HG03558 (cell line): Measurements from ENCODE around the gene IGFBP1.
"Not testable (repeated sequence)": the region's sequence is repeated elsewhere in the genome, so short reads cannot be mapped to it uniquely, and the experiment has no call there.

Experiments
- ATAC-seq: cut with Tn5 transposase; IDR thresholded peaks from one replicate; pipeline ENCODE4 v1.9.1; 2021; ENCODE audit warnings: moderate number of reproducible peaks; ENCODE audit not compliant: unreplicated experiment; ENCODE audit errors: extremely low read depth

The IGFBP1 gene

DNA sequence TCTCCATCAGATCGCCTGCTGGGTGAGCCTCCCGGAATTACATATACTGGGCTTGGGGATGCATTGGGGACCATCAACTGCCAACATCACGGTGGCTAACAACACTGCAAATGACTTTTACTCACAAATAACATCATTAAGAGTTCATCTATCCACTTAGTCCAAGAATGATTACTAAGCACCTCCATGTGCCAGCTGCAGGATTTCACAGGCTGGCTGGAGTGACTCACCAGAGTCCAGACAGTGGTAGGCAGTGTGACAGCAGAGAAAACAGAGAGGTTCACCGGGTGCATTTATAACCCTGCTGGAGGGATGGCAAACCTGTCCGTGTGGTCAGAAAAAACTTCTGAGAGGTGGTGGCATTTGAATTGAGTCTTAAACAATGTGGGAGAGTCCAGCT is 36.0 kb downstream of the IGFBP1 start:
- ATAC-seq, result no peak

DNA sequence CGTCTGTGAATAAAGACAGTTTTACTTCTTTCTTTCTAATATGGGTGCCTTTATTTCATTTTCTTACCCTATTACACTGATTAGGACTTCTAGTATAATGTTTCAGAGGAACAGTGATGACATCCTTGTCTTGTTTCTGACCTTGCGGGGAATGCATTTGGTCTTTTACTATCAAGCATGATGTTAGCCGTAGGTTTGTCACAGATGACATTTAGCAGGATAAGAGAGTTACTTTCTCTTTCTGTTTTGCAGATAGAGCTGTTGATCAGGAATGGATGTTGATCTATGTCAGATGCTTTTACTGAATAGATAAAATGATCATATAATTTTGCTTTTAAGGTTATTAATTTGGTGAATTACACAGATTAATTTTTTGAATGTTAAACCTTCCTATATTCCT is 39.4 kb downstream of the IGFBP1 start:
- no peak for ATAC-seq

DNA sequence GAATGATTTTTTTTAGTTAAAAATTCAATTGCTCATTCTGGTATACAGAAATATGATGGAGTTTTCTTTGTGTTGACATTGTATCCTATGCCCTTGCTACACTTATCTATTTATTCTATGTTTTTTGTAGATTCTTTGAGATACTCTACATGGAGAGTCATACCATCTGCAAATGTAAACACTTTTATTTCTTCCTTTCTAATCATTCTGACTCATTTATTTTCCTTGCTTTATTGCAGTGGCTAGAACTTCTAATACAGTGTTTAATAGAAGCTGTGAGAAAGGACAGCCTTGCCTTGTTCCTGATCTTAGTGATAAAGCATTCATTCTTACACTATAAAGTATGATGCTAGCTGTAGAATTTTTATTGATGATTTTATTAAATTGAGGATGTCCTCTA is 42.7 kb downstream of the IGFBP1 start:
- ATAC-seq, result no peak

DNA sequence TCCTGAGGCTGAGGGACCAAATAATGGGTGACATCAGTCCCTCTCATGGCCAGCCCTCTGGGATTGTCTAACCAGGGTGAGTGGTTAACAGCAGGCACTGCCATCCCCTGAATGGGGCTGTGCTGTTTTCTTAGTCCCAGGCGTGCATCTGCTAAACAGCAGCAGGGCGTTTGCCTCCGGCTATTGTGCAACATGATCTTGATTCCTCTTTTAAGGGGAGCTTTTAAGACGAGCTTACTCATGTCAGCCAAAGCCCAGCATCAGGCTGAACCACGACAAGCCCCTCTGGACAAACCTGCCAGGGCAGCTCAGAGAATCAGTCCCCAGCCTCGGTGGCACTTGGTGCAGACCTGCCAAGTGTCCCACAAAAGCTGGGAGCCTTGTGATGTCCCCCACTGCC is 49.0 kb downstream of the IGFBP1 start:
- ATAC-seq, result no peak

DNA sequence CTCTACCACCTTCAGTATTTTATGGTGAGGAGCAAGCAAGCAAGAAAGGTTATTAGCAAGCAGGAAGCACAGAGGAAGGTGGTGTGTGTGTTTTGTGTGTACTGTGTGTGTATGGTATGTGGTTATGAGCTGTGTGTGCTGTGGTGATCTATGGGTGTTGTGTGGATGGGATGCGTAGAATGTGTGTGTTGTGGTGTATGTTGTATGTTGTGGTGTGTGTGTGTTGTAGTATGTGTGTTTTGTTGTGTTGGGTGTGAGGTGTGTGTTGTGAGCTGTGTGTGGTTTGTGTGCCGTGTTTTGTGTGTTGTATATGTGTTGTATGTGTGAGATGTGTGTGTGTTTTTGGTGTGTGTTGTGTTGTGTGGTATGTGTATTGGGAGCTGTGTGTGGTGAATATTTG is 49.6 kb downstream of the IGFBP1 start:
- no peak for ATAC-seq

DNA sequence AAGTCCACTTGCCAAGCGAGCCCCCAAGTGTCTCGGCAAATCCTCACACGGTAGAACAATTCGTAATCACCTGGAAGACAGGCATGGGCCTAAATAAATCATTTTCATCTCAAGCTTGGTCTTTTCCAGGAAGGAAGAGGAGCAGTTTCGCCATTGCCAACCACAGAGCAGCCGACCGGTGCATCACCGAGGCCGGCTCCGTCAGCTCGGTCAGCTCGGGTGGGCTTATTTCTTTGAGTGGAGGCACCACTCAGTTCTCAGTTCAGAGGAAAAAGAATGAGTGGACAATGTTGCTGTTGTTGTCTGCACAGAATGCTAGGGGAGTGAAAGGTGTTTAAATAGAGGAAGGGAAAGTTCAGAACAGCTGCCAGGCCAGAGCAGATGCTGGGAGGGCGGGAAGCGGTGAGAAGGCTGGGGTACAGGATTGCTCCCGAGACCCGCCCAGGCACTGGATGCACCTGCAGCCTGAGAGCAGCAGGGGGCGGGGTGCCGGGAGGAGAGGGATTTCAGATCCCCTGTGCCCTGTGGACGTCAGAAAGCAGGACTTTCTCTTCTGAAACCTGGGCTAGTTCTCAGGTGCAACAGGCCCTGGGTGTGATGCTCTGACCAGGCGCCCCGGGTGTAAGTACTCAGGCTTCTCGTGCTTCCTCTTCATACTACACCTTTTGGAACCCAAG is 50.5 kb downstream of the IGFBP1 start:
- no peak for ATAC-seq

DNA sequence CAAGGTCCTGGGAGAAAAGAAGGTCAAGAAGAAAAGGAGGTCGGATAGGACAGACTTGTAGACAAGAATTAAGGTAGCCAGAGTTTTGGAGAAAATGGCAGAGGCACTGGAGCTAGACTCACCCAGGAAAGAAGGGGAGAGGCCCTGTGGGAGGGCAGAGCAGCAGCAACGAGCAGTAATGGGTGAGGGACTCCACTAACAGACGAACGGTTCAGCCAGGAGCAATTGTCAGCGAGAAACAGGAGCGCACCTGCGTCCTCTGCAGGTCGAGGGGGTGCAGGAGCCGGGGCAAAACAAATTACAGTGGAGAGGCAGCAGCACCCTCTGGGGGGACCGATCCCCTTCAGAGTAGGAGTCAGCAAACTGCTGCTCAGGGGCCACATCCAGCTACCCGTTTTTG is 51.3 kb downstream of the IGFBP1 start:
- ATAC-seq, result no peak

DNA sequence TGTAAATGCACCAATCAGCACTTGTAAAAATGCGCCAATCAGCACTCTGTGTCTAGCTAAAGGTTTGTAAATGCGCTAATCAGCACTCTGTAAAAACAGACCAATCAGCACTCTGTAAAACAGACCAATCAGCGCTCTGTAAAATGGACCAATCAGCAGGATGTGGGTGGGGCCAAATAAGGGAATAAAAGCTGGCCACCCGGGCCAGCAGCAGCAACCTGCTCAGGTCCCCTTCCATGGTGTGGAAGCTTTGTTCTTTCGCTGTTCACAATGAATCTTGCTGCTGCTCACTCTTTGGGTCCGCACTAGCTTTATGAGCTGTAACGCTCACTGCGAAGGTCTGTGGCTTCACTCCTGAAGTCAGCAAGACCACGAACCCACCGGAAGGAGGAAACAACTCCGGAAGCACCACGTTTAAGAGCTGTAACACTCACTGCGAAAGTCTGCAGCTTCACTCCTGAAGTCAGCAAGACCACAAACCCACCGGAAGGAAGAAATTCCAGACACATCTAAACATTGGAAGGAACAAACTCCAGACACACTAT is 52.0 kb downstream of the IGFBP1 start:
- not testable (repeated sequence) for ATAC-seq

DNA sequence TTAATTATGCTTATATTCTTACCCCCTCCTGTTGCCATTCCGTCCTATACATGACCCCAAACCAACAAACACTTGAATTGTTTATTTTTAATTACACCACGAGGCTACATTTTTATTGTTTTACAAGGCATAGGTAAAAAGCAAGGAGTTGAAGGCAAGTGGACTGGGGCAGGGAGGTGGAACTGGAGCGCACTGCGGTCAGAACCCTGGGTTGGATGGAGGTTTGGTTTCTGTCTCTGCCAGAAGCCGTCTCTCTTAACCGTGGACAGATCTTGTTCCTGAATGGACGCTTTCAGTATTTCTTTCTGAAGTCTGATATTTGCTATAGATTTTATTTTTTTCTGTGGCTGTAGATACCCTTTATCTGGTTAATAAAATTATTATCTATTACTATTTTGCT is 52.7 kb downstream of the IGFBP1 start:
- ATAC-seq, result no peak
